ENCODE measurements around the gene COL4A6. TPM values are rescaled to one million over a fixed set of nuclear protein-coding genes. Genes with fewer than 3 reads are reported as not detected.

COL4A6 gene
- total and polyA plus RNA-seq, 10 donors: 0.15 to 4.8 (median 0.84) TPM

GRCh38 chrX:108246304-108246954 is 191.8 kb downstream of the COL4A6 start:
- intact Hi-C loops (cut with DNase I; ENCODE audit: low total_unique reads): no loop called here
- 86 to 100% (median 94%) methylated on average over 3 of the region's 3 CpGs for WGBS, 5 donors
- Histone ChIP-seq H3K36me3 (no peaks in the 10 kb centered on the region), H3K4me1 (no peaks in the 10 kb centered on the region), H3K27ac (no peak overlapping the region), H3K4me3 (no peak overlapping the region), H3K9me3 (no peaks in the 10 kb centered on the region), H3K27me3 (replicated peaks in 1 of 7) (peaks cover 0 to 4% (median 0%) of the 10 kb centered on the region in 7 donors)
- TF ChIP-seq CTCF (IDR thresholded peaks at IDR 0.05 in 8 of 11, conservative IDR thresholded peaks at IDR 0.05 in 3 of 11) (no peak), POLR2A (IDR thresholded peaks at IDR 0.05) (no peak), POLR2AphosphoS5 (IDR thresholded peaks at IDR 0.05) (no peak)
- DNase-seq: no peak

- no peaks in the 10 kb centered on the region for H3K4me1 ChIP-seq
These were observed 192.8 kb downstream of the COL4A6 start for GRCh38 chrX:108245462-108245861.

GRCh38 chrX:108235986-108236385 is 202.2 kb downstream of the COL4A6 start:
- H3K27me3 ChIP-seq (replicated peaks in 1 of 7): peaks cover 0 to 7% (median 0%) of the 10 kb centered on the region in 7 donors
- intact Hi-C loops (cut with DNase I; ENCODE audit: low total_unique reads): no loop called here
- no peak overlapping the region for H3K4me3 ChIP-seq
- H3K9me3 ChIP-seq: no peaks in the 10 kb centered on the region
- WGBS, 5 donors: 73 to 95% (median 85%) methylated on average over 4 of the region's 4 CpGs
- no peak for TF ChIP-seq POLR2A (IDR thresholded peaks at IDR 0.05)
- no peak for TF ChIP-seq POLR2AphosphoS5 (IDR thresholded peaks at IDR 0.05)
- no peak for TF ChIP-seq CTCF (IDR thresholded peaks at IDR 0.05 in 8 of 11, conservative IDR thresholded peaks at IDR 0.05 in 3 of 11)
- no peak for DNase-seq
- no peaks in the 10 kb centered on the region for H3K4me1 ChIP-seq
- no peaks in the 10 kb centered on the region for H3K36me3 ChIP-seq
- no peak overlapping the region for H3K27ac ChIP-seq

More at GRCh38 chrX:108245462-108245861, 192.8 kb downstream of the COL4A6 start:
- 39 to 79% (median 69%) methylated on average over 5 to 6 of the region's 6 CpGs for WGBS, 5 donors
- no peaks in the 10 kb centered on the region for H3K9me3 ChIP-seq
- H3K36me3 ChIP-seq: no peaks in the 10 kb centered on the region
- intact Hi-C loops (cut with DNase I; ENCODE audit: low total_unique reads): no loop called here
- no peak overlapping the region for H3K4me3 ChIP-seq
- no peak overlapping the region for H3K27ac ChIP-seq
- H3K27me3 ChIP-seq (replicated peaks in 1 of 7): peaks cover 0 to 4% (median 0%) of the 10 kb centered on the region in 7 donors
- no peak for TF ChIP-seq POLR2AphosphoS5 (IDR thresholded peaks at IDR 0.05)
- no peak for TF ChIP-seq POLR2A (IDR thresholded peaks at IDR 0.05)
- no peak for TF ChIP-seq CTCF (IDR thresholded peaks at IDR 0.05 in 8 of 11, conservative IDR thresholded peaks at IDR 0.05 in 3 of 11)
- DNase-seq: no peak

GRCh38 chrX:108230574-108230973 is 207.6 kb downstream of the COL4A6 start:
- Histone ChIP-seq H3K27ac (no peak overlapping the region), H3K4me1 (no peaks in the 10 kb centered on the region), H3K4me3 (no peak overlapping the region), H3K36me3 (no peaks in the 10 kb centered on the region), H3K9me3 (no peaks in the 10 kb centered on the region), H3K27me3 (replicated peaks in 1 of 7) (peaks cover 0 to 5% (median 0%) of the 10 kb centered on the region in 7 donors)
- WGBS, 5 donors: 69 to 94% (median 86%) methylated on average over 1 of the region's 1 CpG
- no peak for DNase-seq
- intact Hi-C loops (cut with DNase I; ENCODE audit: low total_unique reads): no loop called here
- TF ChIP-seq POLR2AphosphoS5 (IDR thresholded peaks at IDR 0.05) (no peak), CTCF (IDR thresholded peaks at IDR 0.05 in 8 of 11, conservative IDR thresholded peaks at IDR 0.05 in 3 of 11) (no peak), POLR2A (IDR thresholded peaks at IDR 0.05) (no peak)
